Measurements from ENCODE around the gene GNG2.

GNG2 gene

DNA sequence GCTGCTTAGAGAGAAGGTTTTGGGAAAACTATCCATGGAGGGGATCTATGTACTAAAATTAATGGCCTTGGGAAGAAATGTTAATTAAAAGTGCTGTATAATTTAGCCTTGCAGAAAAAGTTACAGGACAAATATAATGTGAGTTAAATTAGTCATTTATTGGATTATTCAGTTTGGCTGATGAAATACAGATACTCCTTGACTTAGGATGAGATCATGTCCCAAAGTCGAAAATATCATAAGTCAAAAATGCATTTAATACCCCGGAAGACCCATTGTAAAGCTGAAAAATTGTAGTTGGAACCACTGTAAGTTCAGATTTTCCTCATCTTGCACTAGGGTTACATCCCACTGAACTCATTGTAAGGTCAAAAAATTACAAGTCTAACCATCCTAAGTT is 138.7 kb downstream of the GNG2 start:
- DNase-seq = no peak

DNA sequence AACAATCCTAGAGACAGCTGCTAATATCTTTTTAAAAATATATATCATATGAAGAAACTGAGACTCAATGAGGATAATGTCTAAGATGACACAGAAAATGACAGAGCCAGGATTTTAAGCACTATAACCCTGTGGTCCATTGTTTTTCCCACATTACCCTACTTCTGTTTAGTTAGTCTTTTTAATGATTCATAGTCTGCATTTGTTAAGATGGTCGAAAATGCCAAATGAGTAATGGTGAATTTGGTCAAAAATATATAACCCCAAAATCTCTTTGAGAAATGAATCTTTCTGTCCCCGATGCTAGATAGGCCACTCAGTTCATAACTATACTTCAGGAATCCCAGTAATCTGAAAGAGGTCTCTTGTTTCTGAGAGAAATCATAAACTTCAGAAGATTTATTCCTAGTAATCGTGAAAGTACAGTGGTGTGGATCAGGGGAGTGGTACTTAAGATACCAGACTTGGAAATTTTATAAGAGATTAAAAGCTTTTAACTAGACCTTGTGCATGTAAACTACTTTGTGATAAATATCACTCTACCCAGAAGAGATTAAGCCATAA is 139.7 kb downstream of the GNG2 start:
- no peak for DNase-seq

DNA sequence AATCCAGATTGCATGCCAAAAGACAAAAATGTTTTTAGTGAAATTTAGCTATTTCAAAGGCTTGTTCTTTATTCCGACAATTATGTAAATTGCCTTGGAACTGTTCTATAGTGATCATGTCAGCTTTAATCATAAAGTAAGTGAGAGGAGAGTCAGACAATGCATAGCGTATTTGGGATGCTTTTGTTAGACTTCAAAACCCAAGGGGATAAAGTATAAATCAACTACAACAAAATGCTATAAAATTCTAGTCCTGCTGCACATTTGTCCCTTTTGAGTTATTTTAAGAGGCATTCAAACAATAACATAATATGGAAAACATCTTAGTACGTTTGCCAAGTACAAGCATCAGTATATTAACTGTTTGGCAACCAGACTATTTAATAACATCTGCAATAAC is 140.3 kb downstream of the GNG2 start:
- DNase-seq = no peak

GRCh38 chr14:52002542-52002941 is 142.1 kb downstream of the GNG2 start:
- no peak for DNase-seq

- no peak for DNase-seq
Observed at GRCh38 chr14:52003324-52003723, 142.9 kb downstream of the GNG2 start.

DNA sequence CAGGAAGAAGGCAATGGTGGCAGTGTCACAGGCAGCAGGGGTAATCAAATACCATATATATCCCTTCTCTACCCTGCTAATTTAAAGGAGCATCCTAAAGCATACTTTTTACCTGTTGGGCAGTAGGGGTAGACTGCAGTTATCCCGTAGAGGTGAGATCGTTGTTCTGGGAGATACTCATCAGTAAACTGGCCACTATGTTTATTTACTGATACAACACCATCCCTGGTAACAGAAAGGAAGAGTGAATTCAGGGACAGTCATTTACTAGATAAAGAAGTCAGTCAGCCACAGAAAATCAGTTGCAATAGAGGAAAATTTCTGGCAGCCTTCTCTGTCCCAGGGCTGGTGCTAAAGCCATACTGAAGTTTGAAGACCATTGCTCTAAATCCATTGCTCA is 145.2 kb downstream of the GNG2 start:
- no peak for DNase-seq

DNA sequence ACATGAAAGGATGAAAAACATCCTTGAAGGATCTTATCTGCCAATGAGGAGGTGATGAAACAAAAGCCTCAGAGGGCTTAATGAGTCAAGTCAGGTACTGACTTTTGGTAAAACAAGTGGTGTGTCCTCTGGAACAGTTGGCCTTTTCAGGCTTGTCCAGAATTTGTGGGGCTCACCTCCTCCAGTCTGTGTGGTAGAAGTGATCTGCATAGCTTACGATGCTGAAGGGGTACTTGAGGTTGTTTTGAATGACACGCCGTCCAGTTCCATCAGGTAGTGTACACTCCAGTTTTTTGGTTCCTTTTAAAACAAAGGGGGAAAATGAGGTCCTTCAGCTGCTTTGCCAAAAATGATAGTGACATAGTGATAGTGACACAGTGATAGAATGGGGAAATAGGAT is 145.9 kb downstream of the GNG2 start:
- DNase-seq = no peak

GRCh38 chr14:52007211-52007610 is 146.8 kb downstream of the GNG2 start:
- no peak for DNase-seq

- no peak for DNase-seq
Observed at GRCh38 chr14:52007637-52008036, 147.2 kb downstream of the GNG2 start.

- DNase-seq = no peak
Observed at GRCh38 chr14:52008136-52008535, 147.7 kb downstream of the GNG2 start.

DNA sequence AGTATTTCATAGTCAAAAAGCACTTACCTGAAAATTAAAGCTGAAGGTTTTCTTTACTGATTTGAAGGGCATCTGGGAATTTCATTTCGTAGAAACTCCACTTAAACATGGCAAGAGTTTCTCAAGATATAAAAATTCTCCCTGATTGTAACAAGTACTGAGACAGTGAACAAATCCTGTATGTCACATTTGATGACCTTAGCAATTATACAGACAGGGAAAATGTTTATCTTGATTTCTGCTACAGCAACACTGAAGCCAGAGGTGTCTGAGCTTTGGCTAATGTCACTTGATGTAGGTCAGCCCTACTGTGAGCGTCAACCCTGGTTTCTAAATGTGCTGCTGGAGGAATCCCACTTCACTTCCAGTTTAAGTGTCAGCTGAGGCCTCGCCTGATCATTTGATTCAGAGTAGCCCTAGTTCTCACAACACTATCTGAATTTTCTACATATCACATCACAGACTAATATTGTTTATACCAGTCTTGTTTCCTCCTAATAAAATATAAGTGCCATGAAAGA is 149.8 kb downstream of the GNG2 start:
- no peak for DNase-seq

DNA sequence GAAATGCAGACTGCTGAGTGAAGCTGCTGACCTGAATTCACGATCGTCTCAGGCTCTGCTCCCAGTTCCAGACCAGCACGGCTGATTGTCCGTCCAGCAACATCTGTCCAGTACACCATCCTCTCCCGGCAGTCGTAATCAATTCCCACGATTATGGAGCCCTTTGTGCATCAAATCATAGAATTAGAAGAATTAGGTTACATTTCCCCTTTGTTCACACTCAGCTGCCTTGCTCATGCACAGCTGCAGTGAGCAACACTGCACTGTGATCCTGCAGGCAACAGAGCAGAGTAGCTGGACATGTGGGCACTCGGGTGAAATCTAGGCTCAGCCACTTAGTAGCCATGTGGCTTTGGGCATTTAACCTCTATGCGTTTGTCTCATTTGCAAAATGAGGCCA is 151.1 kb downstream of the GNG2 start:
- DNase-seq = no peak

DNA sequence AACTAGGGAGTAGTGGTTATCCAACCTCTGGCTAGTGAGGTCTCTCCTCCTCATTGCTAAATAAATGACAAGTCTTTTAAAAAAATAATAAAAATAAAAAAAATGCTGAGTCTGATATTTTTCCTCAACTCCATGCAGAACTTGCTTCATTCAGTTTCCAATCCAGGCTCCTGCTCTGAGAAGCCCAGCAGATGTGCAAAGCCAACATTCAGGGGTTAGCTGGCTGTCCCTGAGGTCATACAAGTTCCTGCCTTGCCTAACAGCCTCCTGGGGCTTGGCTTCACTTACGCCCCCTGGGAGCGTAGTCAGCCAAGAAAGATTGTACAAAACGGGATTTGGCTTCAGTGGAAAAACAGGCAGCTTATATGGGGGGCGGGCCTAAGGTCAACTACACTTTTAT is 152.2 kb downstream of the GNG2 start:
- DNase-seq = no peak

DNA sequence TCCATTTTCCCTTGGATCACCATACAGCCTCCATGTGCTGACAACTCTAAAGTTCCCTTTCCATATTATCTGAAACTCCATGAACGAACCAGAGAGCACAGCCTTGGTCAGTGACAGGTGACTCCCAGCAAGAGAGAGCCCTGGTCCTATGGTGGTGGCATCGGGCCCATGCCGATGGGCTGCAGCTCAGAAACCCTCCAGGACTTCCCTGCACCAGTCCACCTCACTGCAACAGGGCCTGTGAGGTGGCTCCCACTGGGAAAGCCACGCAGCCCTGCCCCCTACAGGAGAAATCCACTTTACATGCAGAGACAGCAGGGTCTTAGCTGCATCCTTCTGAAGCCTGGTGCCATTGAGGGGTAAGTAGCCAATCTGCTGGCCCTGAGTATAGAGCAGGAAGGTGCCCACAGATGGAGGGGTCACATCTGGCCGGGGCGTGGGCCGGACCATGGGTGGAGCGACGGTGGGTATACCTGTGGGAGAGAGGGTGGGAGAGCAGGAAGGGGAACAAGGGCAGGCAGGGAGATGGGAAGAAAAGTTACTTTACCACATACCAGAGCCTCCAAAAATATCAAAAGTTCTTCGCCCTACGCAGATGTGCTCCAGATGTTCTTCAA is 153.7 kb downstream of the GNG2 start:
- peak; percentile 7 to 28 for DNase-seq

DNA sequence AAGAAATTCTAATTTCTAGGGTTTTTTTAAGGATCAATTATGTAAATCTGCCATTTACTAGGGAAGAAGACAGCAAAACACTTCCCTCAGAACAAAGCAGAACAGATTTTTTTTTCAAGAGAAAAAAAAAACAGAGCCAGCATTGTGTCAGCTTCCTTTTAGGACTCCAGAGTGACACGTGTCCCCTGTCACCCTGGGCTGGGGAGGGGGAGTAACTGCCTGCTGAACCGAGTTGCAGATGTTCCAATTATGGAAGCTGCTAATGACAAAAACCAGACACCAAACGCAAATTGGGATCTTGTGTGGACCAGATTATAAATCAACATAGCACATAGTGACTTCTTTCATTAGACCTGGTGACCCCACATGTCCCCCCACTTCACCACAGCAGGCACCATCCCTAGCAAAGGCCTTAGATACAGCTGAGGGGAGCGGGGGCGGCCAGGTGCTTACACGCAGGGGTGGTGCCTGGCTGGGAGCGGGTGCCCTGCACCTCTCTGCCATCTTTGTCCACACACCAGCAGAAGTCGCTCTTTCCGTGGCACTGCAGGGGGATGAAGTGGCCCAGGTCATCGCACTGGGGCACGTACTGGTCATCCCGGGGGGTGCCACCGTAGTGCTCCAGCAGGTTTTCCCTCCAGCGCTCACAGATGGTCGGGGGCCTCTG is 154.3 kb downstream of the GNG2 start:
- peak; percentile 6 to 12 for DNase-seq

GRCh38 chr14:52015411-52016030 is 155.1 kb downstream of the GNG2 start:
- peak; percentile 39 to 41 for DNase-seq

DNA sequence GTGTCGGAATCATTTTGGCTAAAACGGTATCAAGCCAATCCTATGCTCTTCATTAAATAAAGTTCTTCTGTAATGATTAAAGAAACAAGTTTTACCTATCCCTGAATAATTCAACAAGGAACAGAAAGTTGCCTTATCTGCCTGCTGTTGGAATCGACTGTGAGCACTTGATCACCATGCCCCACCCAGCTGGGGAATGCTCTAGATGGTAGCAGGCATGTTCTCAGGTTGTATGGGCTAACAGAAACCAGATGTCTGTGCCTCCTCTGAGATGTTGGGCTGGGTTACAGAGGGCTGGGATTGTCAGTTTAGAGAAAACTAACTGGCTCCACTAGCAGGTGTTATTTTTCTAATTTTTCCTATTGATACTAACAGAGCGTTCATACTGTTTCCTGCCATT is 157.8 kb downstream of the GNG2 start:
- no peak for DNase-seq

DNA sequence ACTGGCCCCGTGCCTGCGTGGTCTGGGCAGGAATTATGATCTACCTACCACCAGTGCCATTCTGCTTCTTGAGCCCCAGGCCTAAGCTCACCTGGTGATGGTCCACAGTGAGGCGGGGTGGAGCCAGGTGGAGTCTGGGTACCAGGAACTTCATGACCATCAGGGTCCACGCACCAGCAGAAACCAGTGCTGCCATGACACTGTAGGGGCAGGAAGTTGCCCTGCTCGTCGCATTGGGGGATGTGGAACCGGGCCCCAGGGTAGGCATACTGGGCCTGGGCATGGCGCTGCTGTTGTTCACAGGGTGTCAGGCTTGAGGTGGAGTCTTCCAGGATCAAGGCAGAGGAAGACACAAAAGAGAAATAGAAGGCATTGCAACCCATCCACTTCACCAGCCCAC is 158.6 kb downstream of the GNG2 start:
- DNase-seq = no peak
